Measurements from ENCODE around the gene CCDC110. TPM values are rescaled to one million over a fixed set of nuclear protein-coding genes. Genes with fewer than 3 reads are reported as not detected.
A peak's percentile ranks its signal among the peaks of the same experiment; 100 is the strongest.

Gene CCDC110
- total RNA-seq, 6 experiments from 2014 or later: 0.39 to 1.4 (median 0.46) TPM

DNA sequence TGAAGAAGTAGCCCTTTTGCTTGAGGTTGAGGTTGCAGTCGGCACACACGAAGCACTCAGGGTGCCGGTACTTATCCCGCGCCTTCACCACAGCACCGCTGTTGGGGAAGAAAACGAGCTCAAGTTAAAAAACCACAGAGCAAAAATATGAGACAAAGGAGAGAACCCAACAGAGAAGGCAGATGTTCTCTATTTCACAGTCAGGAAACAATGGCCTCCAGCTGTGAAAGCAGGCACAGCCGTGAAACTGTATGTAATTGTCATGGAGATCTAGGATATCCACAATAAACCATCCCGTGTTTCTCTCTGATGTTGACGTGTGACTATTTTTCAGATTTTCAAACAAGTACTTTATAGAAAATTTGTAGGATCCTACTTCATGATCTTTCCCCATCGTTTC is 30.9 kb upstream of the CCDC110 start:
- TF ChIP-seq, protein P1, sequence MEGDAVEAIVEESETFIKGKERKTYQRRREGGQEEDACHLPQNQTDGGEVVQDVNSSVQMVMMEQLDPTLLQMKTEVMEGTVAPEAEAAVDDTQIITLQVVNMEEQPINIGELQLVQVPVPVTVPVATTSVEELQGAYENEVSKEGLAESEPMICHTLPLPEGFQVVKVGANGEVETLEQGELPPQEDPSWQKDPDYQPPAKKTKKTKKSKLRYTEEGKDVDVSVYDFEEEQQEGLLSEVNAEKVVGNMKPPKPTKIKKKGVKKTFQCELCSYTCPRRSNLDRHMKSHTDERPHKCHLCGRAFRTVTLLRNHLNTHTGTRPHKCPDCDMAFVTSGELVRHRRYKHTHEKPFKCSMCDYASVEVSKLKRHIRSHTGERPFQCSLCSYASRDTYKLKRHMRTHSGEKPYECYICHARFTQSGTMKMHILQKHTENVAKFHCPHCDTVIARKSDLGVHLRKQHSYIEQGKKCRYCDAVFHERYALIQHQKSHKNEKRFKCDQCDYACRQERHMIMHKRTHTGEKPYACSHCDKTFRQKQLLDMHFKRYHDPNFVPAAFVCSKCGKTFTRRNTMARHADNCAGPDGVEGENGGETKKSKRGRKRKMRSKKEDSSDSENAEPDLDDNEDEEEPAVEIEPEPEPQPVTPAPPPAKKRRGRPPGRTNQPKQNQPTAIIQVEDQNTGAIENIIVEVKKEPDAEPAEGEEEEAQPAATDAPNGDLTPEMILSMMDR (IDR thresholded peaks at IDR 0.05): no peak
- no peak for TF ChIP-seq POLR2A (IDR thresholded peaks at IDR 0.05)
- ATAC-seq: no peak
- 76% methylated on average over 11 of the region's 11 CpGs for WGBS (ENCODE audit: insufficient coverage, low coverage, low lambda C conversion rate, missing lambda C conversion rate)

DNA sequence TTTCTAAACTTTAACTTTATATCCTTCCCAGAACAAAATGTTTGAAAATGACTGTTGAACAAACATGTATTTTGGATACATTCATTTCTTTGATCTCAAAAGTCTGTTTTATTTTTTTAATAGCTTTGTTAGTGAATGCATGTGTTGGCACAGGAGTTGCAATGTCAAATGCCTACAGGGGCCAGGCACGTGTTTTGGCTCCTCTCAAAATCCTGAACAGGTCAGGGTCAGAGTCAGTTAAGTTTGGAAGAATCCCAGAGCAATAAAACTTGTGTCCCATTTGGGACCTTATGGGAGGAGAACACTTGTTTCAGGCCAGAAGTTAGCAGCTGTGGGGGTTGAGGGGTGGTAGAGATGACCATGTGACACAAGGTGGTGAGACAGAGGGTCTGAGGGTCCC is 29.0 kb upstream of the CCDC110 start:
- DNase-seq (peak in 1 of 3 donors; percentile 68), ATAC-seq (peak in 2 of 4 donors; percentile 30 to 48)
- H3K27ac ChIP-seq: no peak overlapping the region
- H3K4me1 ChIP-seq: peaks cover 0 to 15% (median 0%) of the 10 kb centered on the region in 4 donors
- intact Hi-C loops (cut with DNase I): no loop called here
- no peak overlapping the region for H3K4me3 ChIP-seq
- WGBS (ENCODE audit: insufficient coverage, low coverage, low lambda C conversion rate, missing lambda C conversion rate): 22% methylated on average over 1 of the region's 1 CpG
- TF ChIP-seq, protein P1 (IDR thresholded peaks at IDR 0.05): no peak
- TF ChIP-seq POLR2A (IDR thresholded peaks at IDR 0.05): no peak
- no peaks in the 10 kb centered on the region for H3K9me3 ChIP-seq
- no peaks in the 10 kb centered on the region for H3K27me3 ChIP-seq
- H3K36me3 ChIP-seq: no peaks in the 10 kb centered on the region

More for the DNA sequence above, 30.9 kb upstream of the CCDC110 start:
- H3K4me1 ChIP-seq: peaks cover 0 to 15% (median 0%) of the 10 kb centered on the region in 4 donors
- no peak for DNase-seq
- H3K4me3 ChIP-seq: no peak overlapping the region
- intact Hi-C loops (cut with DNase I): no loop called here
- no peaks in the 10 kb centered on the region for H3K9me3 ChIP-seq
- no peak overlapping the region for H3K27ac ChIP-seq
- H3K36me3 ChIP-seq: no peaks in the 10 kb centered on the region
- no peaks in the 10 kb centered on the region for H3K27me3 ChIP-seq

DNA sequence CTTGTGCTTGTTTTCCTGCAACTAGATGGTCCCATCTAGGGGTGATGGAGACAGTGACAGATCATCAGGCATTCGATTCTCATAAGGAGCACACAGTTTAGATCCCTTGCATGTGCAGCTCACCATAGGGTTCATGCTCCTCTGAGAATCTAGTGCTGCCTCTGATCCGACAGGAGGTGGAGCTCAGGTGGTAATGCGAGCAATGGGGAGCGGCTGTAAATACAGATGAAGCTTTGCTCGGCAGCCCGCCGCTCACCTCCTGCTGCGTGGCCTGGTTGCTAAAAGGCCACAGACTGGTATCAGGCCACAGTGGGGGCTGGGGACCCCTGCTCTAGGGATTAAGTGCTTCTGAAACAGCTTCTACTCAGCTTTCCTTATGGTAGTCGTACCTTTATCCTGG is 28.5 kb upstream of the CCDC110 start:
- no CpG with 5 or more reads among the region's 9 CpGs for WGBS (ENCODE audit: insufficient coverage, low coverage, low lambda C conversion rate, missing lambda C conversion rate)
- TF ChIP-seq, protein P1 (IDR thresholded peaks at IDR 0.05): no peak
- TF ChIP-seq POLR2A (IDR thresholded peaks at IDR 0.05): no peak
- no peak for DNase-seq
- H3K4me1 ChIP-seq: peaks cover 0 to 15% (median 0%) of the 10 kb centered on the region in 4 donors
- no peak for ATAC-seq
- H3K27ac ChIP-seq: no peak overlapping the region
- no peaks in the 10 kb centered on the region for H3K9me3 ChIP-seq
- no peak overlapping the region for H3K4me3 ChIP-seq
- intact Hi-C loops (cut with DNase I): no loop called here
- H3K27me3 ChIP-seq: no peaks in the 10 kb centered on the region
- no peaks in the 10 kb centered on the region for H3K36me3 ChIP-seq

DNA sequence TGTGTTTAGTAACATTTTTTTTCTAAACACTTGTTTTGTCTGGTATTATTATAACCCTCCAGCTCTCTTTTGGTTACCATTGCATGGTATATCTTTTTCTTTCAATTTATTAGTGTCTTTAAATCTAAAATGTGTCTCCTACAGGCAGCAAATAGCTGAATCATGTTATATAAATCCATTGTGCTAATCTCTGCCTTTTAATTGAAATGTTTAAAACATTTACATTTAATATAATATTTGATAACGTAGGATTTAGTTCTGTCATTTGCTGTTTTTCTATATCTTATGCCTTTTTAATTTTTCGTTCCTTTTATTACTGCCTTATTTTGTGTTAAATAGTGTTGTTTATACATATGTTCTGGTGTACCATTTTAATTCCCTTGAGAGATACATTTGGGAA is 17.1 kb upstream of the CCDC110 start:
- H3K9me3 ChIP-seq: no peaks in the 10 kb centered on the region
- no peak for DNase-seq

More for the DNA sequence above, 17.1 kb upstream of the CCDC110 start:
- TF ChIP-seq, protein P1 (IDR thresholded peaks at IDR 0.05): no peak
- TF ChIP-seq POLR2A (IDR thresholded peaks at IDR 0.05): no peak
- no peak overlapping the region for H3K4me3 ChIP-seq
- ATAC-seq: no peak
- H3K27me3 ChIP-seq: no peaks in the 10 kb centered on the region
- intact Hi-C loops (cut with DNase I): no loop called here
- WGBS (ENCODE audit: insufficient coverage, low coverage, low lambda C conversion rate, missing lambda C conversion rate): 63% methylated on average over 2 of the region's 2 CpGs
- H3K27ac ChIP-seq: no peak overlapping the region
- no peaks in the 10 kb centered on the region for H3K36me3 ChIP-seq
- no peaks in the 10 kb centered on the region for H3K4me1 ChIP-seq

Data from right lobe of liver (tissue), 6 donors.